Stimulated activated naive CD8-positive, alpha-beta T cell treated with anti-CD3 and anti-CD28 coated beads, Interleukin-15, amount 100 ng/mL, for 72 hours (primary cell): ENCODE results near the gene BCL6B.
A peak's percentile ranks its signal among the peaks of the same experiment; 100 is the strongest.

Experiments used
- ATAC-seq: fragments of 150-1000 bp; cut with Tn5 transposase; 2 replicates; pipeline ENCODE4 v1.10.0; 2021; ENCODE audit warnings: mild to moderate bottlenecking, moderate library complexity
- DNase-seq, 2 donors: peaks; one replicate each; pipeline ENCODE4 v3.0.0; 2021 to 2022
- H3K27ac Mint-ChIP-seq, 2 donors: one replicate each; pipeline ENCODE4 v1.8.0; 2022; ENCODE audit warnings: mild to moderate bottlenecking in 2 of 2, mixed read lengths in 2 of 2, moderate library complexity in 2 of 2
- H3K27me3 Mint-ChIP-seq: one replicate; pipeline ENCODE4 v1.8.0; 2022; ENCODE audit warnings: mixed read lengths
- H3K4me1 Mint-ChIP-seq: one replicate; pipeline ENCODE4 v1.8.0; 2022; ENCODE audit warnings: mild to moderate bottlenecking, mixed read lengths
- H3K4me3 Mint-ChIP-seq, 2 donors: one replicate each; pipeline ENCODE4 v1.8.0; 2022; ENCODE audit warnings: mild to moderate bottlenecking in 2 of 2, mixed read lengths in 2 of 2, moderate library complexity in 1 of 2
- H3K9me3 Mint-ChIP-seq, 2 donors: one replicate each; pipeline ENCODE4 v1.8.0; 2022; ENCODE audit warnings: mixed read lengths in 2 of 2

Gene BCL6B

DNA sequence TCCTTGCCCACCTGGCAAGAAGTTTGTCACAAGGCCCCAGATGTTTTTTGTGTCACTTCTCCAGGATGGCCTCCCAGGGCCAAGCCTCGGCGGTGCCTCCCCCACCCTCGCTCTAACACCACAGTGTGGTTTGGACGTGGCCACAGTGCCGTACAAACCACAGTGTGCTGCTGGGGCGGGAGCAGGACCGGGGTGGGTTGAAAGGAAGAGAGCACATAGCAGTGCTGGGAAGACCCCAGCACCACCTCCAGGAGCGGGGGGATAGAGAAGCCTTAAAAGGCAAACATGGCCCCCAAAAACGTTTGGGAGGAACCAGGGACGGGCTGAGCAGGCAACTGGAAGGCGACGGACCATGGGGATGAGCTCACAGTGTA lies 5.0 kb upstream of the BCL6B start:
- H3K27ac Mint-ChIP-seq: peak overlapping the region in 1 of 2 donors; percentile 24
- H3K9me3 Mint-ChIP-seq: no peaks in the 10 kb centered on the region
- peaks cover 17% of the 10 kb centered on the region for H3K27me3 Mint-ChIP-seq
- no peak for ATAC-seq
- H3K4me3 Mint-ChIP-seq: peak overlapping the region; percentile 86 to 89
- H3K4me1 Mint-ChIP-seq: peaks cover 74% of the 10 kb centered on the region
- DNase-seq: peak in 1 of 2 donors; percentile 62

GRCh38 chr17:7018331-7018964 lies 4.4 kb upstream of the BCL6B start:
- peaks cover 17% of the 10 kb centered on the region for H3K27me3 Mint-ChIP-seq
- peak overlapping the region in 1 of 2 donors; percentile 86 for H3K4me3 Mint-ChIP-seq
- DNase-seq (no peak), ATAC-seq (no peak)
- H3K4me1 Mint-ChIP-seq: peaks cover 81% of the 10 kb centered on the region
- H3K9me3 Mint-ChIP-seq: no peaks in the 10 kb centered on the region
- peak overlapping the region in 1 of 2 donors; percentile 24 for H3K27ac Mint-ChIP-seq

GRCh38 chr17:7019367-7019766 lies 3.5 kb upstream of the BCL6B start:
- no peaks in the 10 kb centered on the region for H3K9me3 Mint-ChIP-seq
- peaks cover 90% of the 10 kb centered on the region for H3K4me1 Mint-ChIP-seq
- no peak for ATAC-seq
- H3K27me3 Mint-ChIP-seq: peaks cover 17% of the 10 kb centered on the region
- H3K4me3 Mint-ChIP-seq: no peak overlapping the region
- DNase-seq: no peak
- no peak overlapping the region for H3K27ac Mint-ChIP-seq

DNA sequence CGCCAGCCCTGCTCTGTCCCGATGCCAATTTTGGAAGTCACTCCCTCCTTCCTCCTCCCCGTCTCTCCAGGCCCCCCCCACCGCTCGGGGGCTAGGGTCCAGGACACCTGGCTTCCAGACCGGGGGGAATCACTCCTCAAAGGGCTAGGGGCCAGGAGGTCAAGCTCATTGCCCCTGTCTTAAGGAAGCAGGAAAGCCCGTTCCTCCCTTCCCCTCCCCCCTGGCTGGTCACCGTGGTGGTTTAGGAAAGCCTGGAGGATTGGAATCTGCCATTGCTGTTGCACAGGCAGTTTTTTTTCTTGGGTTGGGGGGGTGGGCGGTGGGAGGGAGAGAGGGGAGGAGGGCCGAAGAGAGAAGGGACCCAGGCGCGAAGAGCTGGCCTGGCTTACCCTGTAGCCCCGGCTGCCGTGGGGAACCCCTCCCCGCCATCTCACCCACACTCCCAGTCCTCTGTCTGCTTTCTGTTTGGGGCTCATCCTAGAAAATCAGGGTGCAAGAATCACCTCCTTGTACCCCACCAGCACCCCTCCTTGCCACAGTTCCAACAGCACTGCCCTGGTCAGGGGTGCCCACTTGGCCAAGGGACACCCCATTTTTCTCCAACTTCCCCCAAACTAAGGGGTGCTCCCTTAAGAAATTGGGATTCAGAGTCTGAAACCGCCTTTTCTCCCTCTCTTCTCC lies 2.9 kb upstream of the BCL6B start:
- H3K27ac Mint-ChIP-seq: no peak overlapping the region
- DNase-seq: no peak
- no peak overlapping the region for H3K4me3 Mint-ChIP-seq
- peaks cover 17% of the 10 kb centered on the region for H3K27me3 Mint-ChIP-seq
- no peak for ATAC-seq
- H3K4me1 Mint-ChIP-seq: peaks cover 92% of the 10 kb centered on the region
- no peaks in the 10 kb centered on the region for H3K9me3 Mint-ChIP-seq

GRCh38 chr17:7020894-7021664 lies 1.8 kb upstream of the BCL6B start:
- H3K27ac Mint-ChIP-seq: no peak overlapping the region
- H3K4me3 Mint-ChIP-seq: peak overlapping the region; percentile 84 to 90
- H3K9me3 Mint-ChIP-seq: no peaks in the 10 kb centered on the region
- no peak for DNase-seq
- no peak for ATAC-seq
- H3K27me3 Mint-ChIP-seq: peaks cover 17% of the 10 kb centered on the region
- H3K4me1 Mint-ChIP-seq: peaks cover 85% of the 10 kb centered on the region

DNA sequence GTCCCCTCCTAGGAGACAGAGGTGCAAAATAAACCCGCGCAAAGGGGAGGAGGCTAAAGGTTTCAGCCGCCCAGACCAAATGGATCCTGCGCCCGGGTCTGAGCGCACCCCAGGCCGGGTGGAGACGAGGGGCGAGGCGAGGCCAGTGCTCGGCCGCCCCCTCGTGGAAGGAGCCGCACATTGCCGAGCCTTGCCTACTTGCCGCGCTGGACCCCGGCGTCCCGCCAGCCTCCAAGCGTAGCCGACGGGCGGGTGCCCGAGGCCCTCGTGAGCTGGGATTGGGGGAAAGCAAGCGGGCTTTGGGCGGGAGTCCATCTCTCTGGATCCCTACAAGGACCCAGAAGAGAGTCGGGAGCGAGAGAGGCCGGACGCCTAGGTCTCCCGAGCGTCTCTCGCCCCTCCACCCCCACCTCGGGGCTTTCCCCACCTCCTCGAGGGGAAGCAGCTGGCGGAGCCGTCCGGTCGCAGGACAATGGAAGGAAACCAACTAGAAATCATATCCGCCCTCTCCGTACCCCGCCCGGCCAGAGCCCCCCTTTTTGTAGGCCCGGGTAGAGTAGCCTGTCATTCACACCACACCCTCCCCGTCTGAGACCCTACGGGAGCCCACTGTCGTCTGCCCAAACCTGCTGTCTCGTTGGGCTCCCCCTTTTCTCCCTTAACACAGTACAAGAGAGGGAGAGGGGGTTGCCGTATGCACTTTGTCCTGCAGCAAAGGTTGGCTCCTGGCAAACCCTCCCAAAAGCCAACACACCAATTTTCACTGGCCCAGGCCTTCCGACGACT lies 664 bp upstream of the BCL6B start:
- Mint-ChIP-seq H3K27me3 (peaks cover 17% of the 10 kb centered on the region), H3K9me3 (no peaks in the 10 kb centered on the region), H3K4me3 (peak overlapping the region; percentile 84 to 90), H3K27ac (peak overlapping the region in 1 of 2 donors; percentile 97), H3K4me1 (peaks cover 74% of the 10 kb centered on the region)
- ATAC-seq: peak; percentile 82
- peak; percentile 90 to 92 for DNase-seq

DNA sequence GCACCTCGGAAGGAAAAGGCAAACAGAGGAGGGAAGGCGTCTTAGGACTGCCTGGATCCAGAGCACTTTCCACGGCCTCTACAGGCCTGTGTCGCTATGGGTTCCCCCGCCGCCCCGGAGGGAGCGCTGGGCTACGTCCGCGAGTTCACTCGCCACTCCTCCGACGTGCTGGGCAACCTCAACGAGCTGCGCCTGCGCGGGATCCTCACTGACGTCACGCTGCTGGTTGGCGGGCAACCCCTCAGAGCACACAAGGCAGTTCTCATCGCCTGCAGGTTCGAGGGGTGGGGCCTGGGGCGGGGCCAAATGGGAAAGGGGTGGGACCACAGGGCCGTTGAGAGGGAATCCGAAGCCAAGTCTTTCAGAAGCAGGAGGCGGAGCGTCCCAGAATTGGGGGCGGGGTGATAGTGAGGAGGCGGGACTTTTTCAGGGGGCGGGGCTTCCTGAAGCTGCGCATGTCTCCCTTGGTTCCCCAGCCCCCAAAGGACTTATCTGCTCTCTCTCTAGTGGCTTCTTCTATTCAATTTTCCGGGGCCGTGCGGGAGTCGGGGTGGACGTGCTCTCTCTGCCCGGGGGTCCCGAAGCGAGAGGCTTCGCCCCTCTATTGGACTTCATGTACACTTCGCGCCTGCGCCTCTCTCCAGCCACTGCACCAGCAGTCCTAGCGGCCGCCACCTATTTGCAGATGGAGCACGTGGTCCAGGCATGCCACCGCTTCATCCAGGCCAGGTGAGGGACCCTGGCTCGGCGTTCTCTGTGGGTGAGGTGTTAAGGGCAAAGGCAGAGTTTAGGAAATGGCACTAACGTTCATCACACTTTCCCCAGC lies 939 bp downstream of the BCL6B start:
- ATAC-seq (peak; percentile 77), DNase-seq (peak; percentile 96)
- peaks cover 17% of the 10 kb centered on the region for H3K27me3 Mint-ChIP-seq
- H3K4me1 Mint-ChIP-seq: peaks cover 60% of the 10 kb centered on the region
- peaks cover 0 to under 1% of the 10 kb centered on the region in 2 donors for H3K9me3 Mint-ChIP-seq
- H3K27ac Mint-ChIP-seq: peak overlapping the region in 1 of 2 donors; percentile 43
- H3K4me3 Mint-ChIP-seq: peak overlapping the region; percentile 84 to 90

DNA sequence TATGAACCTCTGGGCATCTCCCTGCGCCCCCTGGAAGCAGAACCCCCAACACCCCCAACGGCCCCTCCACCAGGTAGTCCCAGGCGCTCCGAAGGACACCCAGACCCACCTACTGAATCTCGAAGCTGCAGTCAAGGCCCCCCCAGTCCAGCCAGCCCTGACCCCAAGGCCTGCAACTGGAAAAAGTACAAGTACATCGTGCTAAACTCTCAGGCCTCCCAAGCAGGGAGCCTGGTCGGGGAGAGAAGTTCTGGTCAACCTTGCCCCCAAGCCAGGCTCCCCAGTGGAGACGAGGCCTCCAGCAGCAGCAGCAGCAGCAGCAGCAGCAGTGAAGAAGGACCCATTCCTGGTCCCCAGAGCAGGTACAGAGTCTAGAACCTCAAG lies 1.5 kb downstream of the BCL6B start:
- Mint-ChIP-seq H3K27me3 (peaks cover 17% of the 10 kb centered on the region), H3K9me3 (peaks cover 0 to 6% of the 10 kb centered on the region in 2 donors), H3K27ac (peak overlapping the region in 1 of 2 donors; percentile 43), H3K4me1 (peaks cover 60% of the 10 kb centered on the region), H3K4me3 (no peak overlapping the region)
- no peak for ATAC-seq
- no peak for DNase-seq

GRCh38 chr17:7025245-7025644 lies 2.4 kb downstream of the BCL6B start:
- no peak for ATAC-seq
- peaks cover 60% of the 10 kb centered on the region for H3K4me1 Mint-ChIP-seq
- no peak overlapping the region for H3K4me3 Mint-ChIP-seq
- no peak overlapping the region for H3K27ac Mint-ChIP-seq
- H3K9me3 Mint-ChIP-seq: peaks cover 0 to 10% of the 10 kb centered on the region in 2 donors
- H3K27me3 Mint-ChIP-seq: peaks cover 14% of the 10 kb centered on the region
- no peak for DNase-seq

GRCh38 chr17:7026471-7027115 lies 3.7 kb downstream of the BCL6B start:
- DNase-seq (no peak), ATAC-seq (no peak)
- peaks cover 58% of the 10 kb centered on the region for H3K4me1 Mint-ChIP-seq
- no peak overlapping the region for H3K27ac Mint-ChIP-seq
- H3K9me3 Mint-ChIP-seq: peaks cover 0 to 10% of the 10 kb centered on the region in 2 donors
- H3K4me3 Mint-ChIP-seq: no peak overlapping the region
- peaks cover under 1% of the 10 kb centered on the region for H3K27me3 Mint-ChIP-seq

DNA sequence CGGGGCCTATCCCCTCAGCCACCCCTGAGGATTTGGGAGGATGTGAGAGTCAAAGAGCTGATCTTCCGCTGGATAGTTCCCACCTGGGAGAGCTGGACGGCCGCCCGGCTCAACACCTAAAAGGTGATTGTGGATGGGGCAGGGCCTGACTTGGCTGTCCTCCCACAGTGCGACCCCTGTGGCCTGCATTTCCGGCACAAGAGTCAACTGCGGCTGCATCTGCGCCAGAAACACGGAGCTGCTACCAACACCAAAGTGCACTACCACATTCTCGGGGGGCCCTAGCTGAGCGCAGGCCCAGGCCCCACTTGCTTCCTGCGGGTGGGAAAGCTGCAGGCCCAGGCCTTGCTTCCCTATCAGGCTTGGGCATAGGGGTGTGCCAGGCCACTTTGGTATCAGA lies 4.5 kb downstream of the BCL6B start:
- Mint-ChIP-seq H3K9me3 (peaks cover 0 to 10% of the 10 kb centered on the region in 2 donors), H3K4me1 (peaks cover 58% of the 10 kb centered on the region), H3K4me3 (no peak overlapping the region), H3K27ac (no peak overlapping the region), H3K27me3 (no peaks in the 10 kb centered on the region)
- DNase-seq (no peak), ATAC-seq (no peak)

DNA sequence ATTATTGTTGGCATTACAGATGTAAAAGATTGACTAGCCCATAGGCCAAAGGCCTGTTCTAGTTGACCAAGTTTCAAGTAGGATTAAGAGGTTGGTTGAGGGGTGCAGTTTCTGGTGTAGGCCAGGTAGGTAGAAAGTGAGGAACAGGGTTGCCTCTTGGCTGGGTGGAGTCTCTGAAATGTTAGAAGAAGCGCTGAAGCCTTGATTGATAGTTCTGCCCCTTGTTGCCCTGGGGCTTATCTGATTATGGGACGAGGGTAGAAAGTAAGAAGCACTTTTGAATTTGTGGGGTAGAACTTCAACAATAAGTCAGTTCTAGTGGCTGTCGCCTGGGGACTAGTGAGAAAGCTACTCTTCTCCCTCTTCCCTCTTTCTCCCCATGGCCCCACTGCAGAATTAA lies 6.2 kb downstream of the BCL6B start:
- peaks cover 0 to 10% of the 10 kb centered on the region in 2 donors for H3K9me3 Mint-ChIP-seq
- H3K4me3 Mint-ChIP-seq: peak overlapping the region; percentile 9 to 30
- no peak overlapping the region for H3K27ac Mint-ChIP-seq
- H3K27me3 Mint-ChIP-seq: no peaks in the 10 kb centered on the region
- H3K4me1 Mint-ChIP-seq: peaks cover 57% of the 10 kb centered on the region
- no peak for DNase-seq
- no peak for ATAC-seq

- Mint-ChIP-seq H3K4me3 (peak overlapping the region; percentile 72 to 83), H3K27me3 (no peaks in the 10 kb centered on the region), H3K27ac (peak overlapping the region; percentile 54 to 75), H3K4me1 (peaks cover 58% of the 10 kb centered on the region), H3K9me3 (peaks cover 0 to 10% of the 10 kb centered on the region in 2 donors)
- DNase-seq: peak in 1 of 2 donors; percentile 55
- peak; percentile 87 for ATAC-seq
These were observed 6.8 kb downstream of the BCL6B start for GRCh38 chr17:7029659-7030058.

DNA sequence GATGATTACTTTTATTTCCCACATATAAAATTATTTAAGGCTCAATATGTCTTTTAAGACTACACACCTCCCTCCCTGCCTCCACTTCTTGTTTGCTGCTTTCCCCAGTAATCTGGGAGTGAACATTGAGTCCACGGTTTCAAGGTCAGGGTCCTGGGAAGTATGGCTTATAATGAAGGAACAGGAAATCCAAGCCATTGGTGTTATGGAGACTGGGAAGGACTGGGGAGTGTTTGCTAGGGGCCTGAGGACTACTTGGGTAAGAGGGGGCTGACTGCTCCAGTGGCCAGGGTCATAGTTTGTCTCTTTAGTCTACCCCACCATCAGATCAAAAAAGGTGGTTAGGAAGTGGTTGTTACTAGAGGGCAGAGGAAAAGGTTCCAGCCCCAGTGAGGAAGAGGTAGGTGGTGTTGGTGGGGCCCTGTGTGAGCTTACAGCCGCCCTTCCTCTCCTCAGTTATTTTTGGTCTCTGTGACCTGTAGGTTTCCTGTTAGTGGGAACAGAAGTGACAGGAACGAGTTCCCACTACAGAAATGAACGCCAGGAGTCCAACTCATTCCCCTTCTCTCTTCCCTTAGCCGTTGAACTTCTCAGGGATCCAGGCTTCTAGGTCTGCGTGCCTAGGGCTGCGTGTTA lies 12.2 kb downstream of the BCL6B start:
- H3K4me1 Mint-ChIP-seq: peaks cover 80% of the 10 kb centered on the region
- peak; percentile 70 for ATAC-seq

More for the DNA sequence above, 12.2 kb downstream of the BCL6B start:
- H3K27me3 Mint-ChIP-seq: no peaks in the 10 kb centered on the region
- DNase-seq: peak; percentile 54 to 66
- no peaks in the 10 kb centered on the region for H3K9me3 Mint-ChIP-seq
- H3K27ac Mint-ChIP-seq: peak overlapping the region; percentile 98
- H3K4me3 Mint-ChIP-seq: peak overlapping the region; percentile 89 to 92
